H1 (cell line): ENCODE data around the gene FKBP5. TPM values are rescaled to one million over a fixed set of nuclear protein-coding genes. Genes with fewer than 3 reads are reported as not detected.

ENCODE experiments used
- CTBP2 ChIP-seq: IDR thresholded peaks from 2 replicates; pipeline ENCODE4 v1.7.0; 2011; ENCODE audit warnings: borderline replicate concordance, mild to moderate bottlenecking, moderate library complexity, mixed read lengths, low read length; ENCODE audit not compliant: insufficient read depth, insufficient read length
- EZH2 ChIP-seq: fragments of 200-600 bp; sonication (generic); IDR thresholded peaks from 2 replicates; pipeline ENCODE4 v1.7.1; 2012; ENCODE audit warnings: low read depth, mild to moderate bottlenecking, moderate library complexity, low read length, inconsistent platforms; ENCODE audit not compliant: severe bottlenecking
- HDAC2 ChIP-seq, 2 experiments: fragments of 300-600 bp in 1 of 2; sonication (generic) in 1 of 2; IDR thresholded peaks; 2 replicates each; pipeline ENCODE4 v1.6.1; 2011 to 2012; ENCODE audit warnings: low read depth in 2 of 2, low read length in 2 of 2, mild to moderate bottlenecking in 2 of 2, moderate library complexity in 2 of 2, borderline replicate concordance in 1 of 2, inconsistent platforms in 1 of 2
- RAD21 ChIP-seq, 2 experiments: IDR thresholded peaks in 1 of 2; conservative IDR thresholded peaks in 1 of 2; 2 replicates each; pipeline ENCODE4 v1.6.1; 2011; ENCODE audit warnings: low read depth in 2 of 2, low read length in 2 of 2, improper control_type of control experiment in 1 of 2, inconsistent platforms in 1 of 2, mild to moderate bottlenecking in 1 of 2, moderate library complexity in 1 of 2
- RXRA ChIP-seq: IDR thresholded peaks from 2 replicates; pipeline ENCODE4 v1.6.1; 2011; ENCODE audit warnings: low read depth, mild to moderate bottlenecking, low read length, moderate library complexity; ENCODE audit not compliant: insufficient read depth
- TCF12 ChIP-seq: IDR thresholded peaks from 2 replicates; pipeline ENCODE4 v1.6.1; 2011; ENCODE audit warnings: low read depth, mild to moderate bottlenecking, low read length
- ZNF274 ChIP-seq: IDR thresholded peaks from 2 replicates; pipeline ENCODE4 v1.7.0; 2012; ENCODE audit warnings: low read length, borderline replicate concordance; ENCODE audit errors: extremely low read depth
- polyA plus RNA-seq, 7 experiments: library from polyadenylated mRNA; depleted of rRNA in 3 of 7; stranded (reverse) in 5 of 7; unstranded in 2 of 7; fragments of >200 nt in 5 of 7; fragments of 200-250 nt in 2 of 7; gene quantifications; 1 replicate in 5 of 7; 2 replicates in 1 of 7; 4 replicates in 1 of 7; pipeline versions ENCODE4 v1.2.1 to v1.2.3, GENCODE V29; 2011 to 2013; ENCODE audit warnings: missing spikeins in 2 of 7, mixed read lengths in 2 of 7
- total RNA-seq: library from RNA; stranded (reverse); fragmentation: NEBNext Ultra II Directional; extraction: Animal tissue kit (Norgen Biotek cat#: 25700); gene quantifications from 2 replicates; pipeline ENCODE4 v1.2.1, GENCODE V29; 2021

Gene FKBP5
- total and polyA plus RNA-seq, 2 of the 8 experiments (the other 6 are each of a cell fraction or from before 2014, with no cell fraction given): 14.3 to 40.4 TPM

GRCh38 chr6:35564733-35565132, 124.0 kb downstream of the FKBP5 start (continued):
- TF ChIP-seq HDAC2 (IDR thresholded peaks at IDR 0.05; ENCODE audit: borderline replicate concordance in 1 of 2, low read depth in 2 of 2, low read length in 2 of 2): no peak
- no peak for TF ChIP-seq RAD21 (IDR thresholded peaks at IDR 0.05 in 1 of 2, conservative IDR thresholded peaks at IDR 0.05 in 1 of 2; ENCODE audit: low read depth in 2 of 2, low read length in 2 of 2)
- no peak for TF ChIP-seq CTBP2
- no peak for TF ChIP-seq ZNF274
- TF ChIP-seq TCF12: no peak
- no peak for TF ChIP-seq EZH2
- TF ChIP-seq RXRA: no peak
